Activated B cell treated with CpG ODN at 0.5 μM for 24 hours (primary cell): ENCODE data around the gene TIFAB. TPM values are rescaled to one million over a fixed set of nuclear protein-coding genes. Genes with fewer than 3 reads are reported as not detected.

Experiments used
- ATAC-seq: fragments of 200-7000 bp; cut with Tn5 transposase; one replicate; pipeline ENCODE4 v1.10.0; 2021; ENCODE audit warnings: low read depth, mild to moderate bottlenecking, moderate library complexity
- CTCF ChIA-PET: fragments of 350-600 bp; sonication (Branson Sonifier 250); formaldehyde crosslinking; loops from one replicate; lab custom pipeline; 2021; ENCODE audit warnings: antibody characterized with exemption; lab: Charles Lee
- POLR2A ChIA-PET: fragments of 350-600 bp; sonication (Branson Sonifier 250); formaldehyde crosslinking; loops from one replicate; lab custom pipeline; 2021; ENCODE audit warnings: antibody characterized with exemption; lab: Charles Lee
- DNase-seq: peaks from one replicate; pipeline ENCODE4 v3.0.0; 2022
- H3K27ac Mint-ChIP-seq: one replicate; pipeline ENCODE4 v1.8.0; 2020; ENCODE audit warnings: mixed read lengths
- H3K27me3 Mint-ChIP-seq: one replicate; pipeline ENCODE4 v1.8.0; 2021; ENCODE audit warnings: mixed read lengths
- H3K36me3 Mint-ChIP-seq: one replicate; pipeline ENCODE4 v1.8.0; 2021; ENCODE audit warnings: low read depth, mixed read lengths
- H3K4me1 Mint-ChIP-seq: one replicate; pipeline ENCODE4 v1.8.0; 2021; ENCODE audit warnings: mixed read lengths
- H3K4me3 Mint-ChIP-seq: one replicate; pipeline ENCODE4 v1.8.0; 2020; ENCODE audit warnings: mild to moderate bottlenecking, mixed read lengths
- H3K9me3 Mint-ChIP-seq: one replicate; pipeline ENCODE4 v1.8.0; 2020; ENCODE audit warnings: mixed read lengths
- intact Hi-C: fragments of 100-400 bp; cut with micrococcal nuclease; formaldehyde crosslinking; loops from one replicate; pipeline ENCODE4 v1.15.1; 2024
- total RNA-seq: library from RNA; stranded (reverse); gene quantifications from 2 replicates; pipeline ENCODE4 v1.2.3, GENCODE V29; 2022
- TF ChIP-seq, protein P1 (sequence below): fragments of 200-600 bp; IDR thresholded peaks from one replicate; pipeline ENCODE4 v1.8.0; 2022; ENCODE audit warnings: antibody characterized with exemption, mild to moderate bottlenecking

TIFAB gene
- total RNA-seq, 1 donor from 2014 or later = not detected

GRCh38 chr5:135440916-135441315 is 11.2 kb downstream of the TIFAB start:
- H3K27me3 Mint-ChIP-seq = peaks cover 21% of the 10 kb centered on the region
- peaks cover 21% of the 10 kb centered on the region for H3K4me1 Mint-ChIP-seq
- ChIA-PET POLR2A (no interaction called here), CTCF (interaction anchor here (1.0 to 1.4 kb wide), 2 partner anchors 15 to 16 kb away, joined by 3 to 5 read pairs; no protein-coding TSS in a partner anchor)
- DNase-seq = no peak
- no peak overlapping the region for H3K27ac Mint-ChIP-seq
- H3K4me3 Mint-ChIP-seq = no peak overlapping the region
- TF ChIP-seq, protein P1, sequence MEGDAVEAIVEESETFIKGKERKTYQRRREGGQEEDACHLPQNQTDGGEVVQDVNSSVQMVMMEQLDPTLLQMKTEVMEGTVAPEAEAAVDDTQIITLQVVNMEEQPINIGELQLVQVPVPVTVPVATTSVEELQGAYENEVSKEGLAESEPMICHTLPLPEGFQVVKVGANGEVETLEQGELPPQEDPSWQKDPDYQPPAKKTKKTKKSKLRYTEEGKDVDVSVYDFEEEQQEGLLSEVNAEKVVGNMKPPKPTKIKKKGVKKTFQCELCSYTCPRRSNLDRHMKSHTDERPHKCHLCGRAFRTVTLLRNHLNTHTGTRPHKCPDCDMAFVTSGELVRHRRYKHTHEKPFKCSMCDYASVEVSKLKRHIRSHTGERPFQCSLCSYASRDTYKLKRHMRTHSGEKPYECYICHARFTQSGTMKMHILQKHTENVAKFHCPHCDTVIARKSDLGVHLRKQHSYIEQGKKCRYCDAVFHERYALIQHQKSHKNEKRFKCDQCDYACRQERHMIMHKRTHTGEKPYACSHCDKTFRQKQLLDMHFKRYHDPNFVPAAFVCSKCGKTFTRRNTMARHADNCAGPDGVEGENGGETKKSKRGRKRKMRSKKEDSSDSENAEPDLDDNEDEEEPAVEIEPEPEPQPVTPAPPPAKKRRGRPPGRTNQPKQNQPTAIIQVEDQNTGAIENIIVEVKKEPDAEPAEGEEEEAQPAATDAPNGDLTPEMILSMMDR = no peak
- no peaks in the 10 kb centered on the region for H3K9me3 Mint-ChIP-seq
- no peaks in the 10 kb centered on the region for H3K36me3 Mint-ChIP-seq
- no peak for ATAC-seq
- intact Hi-C loops = no loop called here

DNA sequence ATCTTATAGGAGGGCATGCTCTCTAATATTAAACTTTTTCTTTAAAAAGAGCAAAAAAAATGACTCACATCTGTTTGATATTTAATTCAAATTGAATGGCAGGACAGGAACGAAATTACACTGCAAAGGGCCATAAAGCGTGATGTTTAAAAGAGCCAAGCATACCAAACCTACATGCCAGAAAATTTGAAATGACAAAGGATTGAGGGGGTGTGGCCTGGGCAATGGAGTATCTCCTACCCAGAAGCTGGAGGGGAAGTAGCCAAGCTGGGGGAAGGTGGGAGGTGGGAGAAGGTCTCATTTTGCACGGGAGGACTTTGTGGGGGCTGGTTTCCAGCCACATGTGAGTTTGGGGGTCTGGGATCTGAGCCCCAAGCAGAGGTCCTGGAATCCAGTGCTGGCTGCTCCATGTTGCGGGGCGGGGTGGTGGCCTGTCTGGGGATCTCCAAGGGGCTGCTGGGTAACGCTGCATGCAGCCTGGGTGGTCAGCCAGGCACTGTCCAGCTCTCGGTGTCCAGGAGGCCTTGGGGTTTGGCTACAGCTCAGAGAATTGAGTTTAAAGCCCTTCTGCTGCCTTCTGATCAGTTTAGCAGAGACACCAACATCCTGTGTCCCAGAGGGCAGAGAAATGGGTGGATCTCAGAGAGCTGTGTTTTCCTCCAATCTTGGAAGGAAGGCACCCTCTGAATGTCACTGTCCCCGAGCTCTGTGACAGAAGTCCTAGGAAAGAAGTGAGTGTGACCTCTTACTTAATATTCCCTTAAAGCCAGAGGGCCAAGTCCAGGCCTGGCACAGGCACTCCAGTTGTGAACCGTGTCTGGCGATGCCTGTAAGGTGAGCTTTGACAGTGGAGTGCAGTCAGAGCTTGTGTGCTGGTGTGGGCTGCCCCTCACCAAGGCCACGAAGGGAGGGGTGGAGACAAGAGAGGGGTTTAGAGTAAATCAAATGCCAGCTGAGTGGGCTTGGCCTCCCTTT is 12.6 kb downstream of the TIFAB start:
- ChIA-PET CTCF (interaction anchor here (2.2 to 3.7 kb wide), 2 partner anchors 14 to 18 kb away, joined by 9 to 16 read pairs; no protein-coding TSS in a partner anchor), POLR2A (no interaction called here)
- intact Hi-C loops = no loop called here
- H3K27me3 Mint-ChIP-seq = peaks cover 21% of the 10 kb centered on the region
- H3K27ac Mint-ChIP-seq = no peak overlapping the region
- peaks cover 21% of the 10 kb centered on the region for H3K4me1 Mint-ChIP-seq
- TF ChIP-seq, protein P1 = no peak
- no peaks in the 10 kb centered on the region for H3K36me3 Mint-ChIP-seq
- no peak overlapping the region for H3K4me3 Mint-ChIP-seq
- no peaks in the 10 kb centered on the region for H3K9me3 Mint-ChIP-seq
- DNase-seq (no peak), ATAC-seq (no peak)

- no peaks in the 10 kb centered on the region for H3K36me3 Mint-ChIP-seq
- ChIA-PET POLR2A (no interaction called here), CTCF (interaction anchor here (2.2 to 3.7 kb wide), 2 partner anchors 13 to 19 kb away, joined by 9 to 16 read pairs; no protein-coding TSS in a partner anchor)
- peaks cover 21% of the 10 kb centered on the region for H3K4me1 Mint-ChIP-seq
- H3K4me3 Mint-ChIP-seq = no peak overlapping the region
- no peak for ATAC-seq
- peaks cover 16% of the 10 kb centered on the region for H3K27me3 Mint-ChIP-seq
- no peak for DNase-seq
- intact Hi-C loops = no loop called here
- TF ChIP-seq, protein P1 = no peak
- H3K27ac Mint-ChIP-seq = no peak overlapping the region
- H3K9me3 Mint-ChIP-seq = no peaks in the 10 kb centered on the region
These were observed 13.4 kb downstream of the TIFAB start for GRCh38 chr5:135438636-135439221.

GRCh38 chr5:135437796-135438560 is 14.2 kb downstream of the TIFAB start:
- DNase-seq (no peak), ATAC-seq (no peak)
- intact Hi-C loops = no loop called here
- Mint-ChIP-seq H3K4me3 (no peak overlapping the region), H3K27ac (no peak overlapping the region), H3K9me3 (no peaks in the 10 kb centered on the region), H3K27me3 (peaks cover 14% of the 10 kb centered on the region), H3K36me3 (no peaks in the 10 kb centered on the region), H3K4me1 (peaks cover 21% of the 10 kb centered on the region)
- TF ChIP-seq, protein P1 = no peak
- ChIA-PET CTCF (interaction anchor here (2.2 to 3.7 kb wide), 2 partner anchors 12 to 19 kb away, joined by 9 to 16 read pairs; no protein-coding TSS in a partner anchor), POLR2A (no interaction called here)
